GM21515 (cell line): ENCODE measurements around the gene XPC.
A peak's percentile ranks its signal among the peaks of the same experiment; 100 is the strongest.
"Not testable (repeated sequence)": the region's sequence is repeated elsewhere in the genome, so short reads cannot be mapped to it uniquely, and the experiment has no call there.

Experiments used
- ATAC-seq: cut with Tn5 transposase; IDR thresholded peaks from one replicate; pipeline ENCODE4 v1.9.1; 2021; ENCODE audit not compliant: unreplicated experiment

The XPC gene

GRCh38 chr3:14178247-14179113 is at the start of gene XPC, which contains the start of gene LSM3:
TSS of gene XPC (minus strand) at chr3:14178601. CDS start at chr3:14178568, 33 bp downstream.
TSS of gene LSM3 (plus strand) at chr3:14178817. CDS start at chr3:14178861, 44 bp downstream.
- ATAC-seq: peak; percentile 91

GRCh38 chr3:14227856-14228255 is 49.5 kb upstream of the XPC start:
- ATAC-seq: no peak

- not testable (repeated sequence) for ATAC-seq
These were observed 48.0 kb upstream of the XPC start for GRCh38 chr3:14226351-14226750.

GRCh38 chr3:14225421-14225820 is 47.0 kb upstream of the XPC start:
- no peak for ATAC-seq

- no peak for ATAC-seq
These were observed 46.5 kb upstream of the XPC start for GRCh38 chr3:14224895-14225294.

GRCh38 chr3:14223595-14223994 is 45.2 kb upstream of the XPC start:
- no peak for ATAC-seq

- ATAC-seq: peak; percentile 67
These were observed 44.6 kb upstream of the XPC start for GRCh38 chr3:14222900-14223594.

GRCh38 chr3:14222457-14222856 is 44.1 kb upstream of the XPC start:
- ATAC-seq: no peak

- ATAC-seq: no peak
These were observed 43.5 kb upstream of the XPC start for GRCh38 chr3:14221902-14222301.

- ATAC-seq: no peak
These were observed 42.5 kb upstream of the XPC start for GRCh38 chr3:14220933-14221332.

GRCh38 chr3:14218355-14218754 is 40.0 kb upstream of the XPC start:
- no peak for ATAC-seq

- ATAC-seq: no peak
These were observed 38.1 kb upstream of the XPC start for GRCh38 chr3:14216257-14217048.

GRCh38 chr3:14214764-14215163 is 36.4 kb upstream of the XPC start:
- ATAC-seq: no peak

- ATAC-seq: no peak
These were observed 34.8 kb upstream of the XPC start for GRCh38 chr3:14213066-14213774.

GRCh38 chr3:14212032-14212431 is 33.6 kb upstream of the XPC start:
- no peak for ATAC-seq

- no peak for ATAC-seq
These were observed 33.2 kb upstream of the XPC start for GRCh38 chr3:14211621-14212020.

- ATAC-seq: no peak
These were observed 32.6 kb upstream of the XPC start for GRCh38 chr3:14210843-14211594.

- no peak for ATAC-seq
These were observed 31.9 kb upstream of the XPC start for GRCh38 chr3:14210290-14210688.

GRCh38 chr3:14209581-14210289 is 31.3 kb upstream of the XPC start:
- no peak for ATAC-seq
